ENCODE data around the gene CTNND2.

GRCh38 chr5:11172484-11172883 is 731.8 kb downstream of the CTNND2 start:
- TF ChIP-seq YY1 (IDR thresholded peaks at IDR 0.05; ENCODE audit: insufficient read depth, insufficient read length): no peak
- TF ChIP-seq ZNF274 (IDR thresholded peaks at IDR 0.05; ENCODE audit: low read depth, low read length): no peak
- no peak for TF ChIP-seq SUZ12 (IDR thresholded peaks at IDR 0.05; ENCODE audit: extremely low read depth, insufficient read depth, insufficient read length)
